Immature natural killer cell (primary cell): ENCODE measurements around the gene GPD1. TPM values are rescaled to one million over a fixed set of nuclear protein-coding genes. Genes with fewer than 3 reads are reported as not detected.

Source experiments
- DNase-seq, 3 donors: peaks; one replicate each; pipeline ENCODE4 v3.0.0; 2022; ENCODE audit warnings: mixed read lengths in 1 of 3
- H3K27ac Mint-ChIP-seq, 6 donors: one replicate each; pipeline ENCODE4 v1.8.0; 2020; ENCODE audit warnings: mixed read lengths in 6 of 6, mild to moderate bottlenecking in 5 of 6, inconsistent platforms in 4 of 6, moderate library complexity in 3 of 6
- H3K27me3 Mint-ChIP-seq, 3 donors: one replicate each; pipeline ENCODE4 v1.8.0; 2020 to 2021; ENCODE audit warnings: low read depth in 3 of 3, mild to moderate bottlenecking in 3 of 3, mixed read lengths in 3 of 3, moderate library complexity in 3 of 3, inconsistent platforms in 1 of 3
- H3K36me3 Mint-ChIP-seq, 3 donors: one replicate each; pipeline ENCODE4 v1.8.0; 2020; ENCODE audit warnings: mixed read lengths in 3 of 3, inconsistent platforms in 2 of 3, mild to moderate bottlenecking in 2 of 3
- H3K4me1 Mint-ChIP-seq, 2 donors: one replicate each; pipeline ENCODE4 v1.8.0; 2020; ENCODE audit warnings: inconsistent platforms in 2 of 2, mild to moderate bottlenecking in 2 of 2, mixed read lengths in 2 of 2, moderate library complexity in 1 of 2
- H3K4me3 Mint-ChIP-seq, 5 donors: one replicate each; pipeline ENCODE4 v1.8.0; 2020; ENCODE audit warnings: mild to moderate bottlenecking in 5 of 5, mixed read lengths in 5 of 5, inconsistent platforms in 3 of 5, moderate library complexity in 3 of 5
- H3K9me3 Mint-ChIP-seq, 6 donors: one replicate each; pipeline ENCODE4 v1.8.0; 2020; ENCODE audit warnings: mild to moderate bottlenecking in 6 of 6, mixed read lengths in 6 of 6, inconsistent platforms in 4 of 6, moderate library complexity in 3 of 6
- polyA plus RNA-seq, 3 donors: library from polyadenylated mRNA; unstranded; fragments of 300-500 nt; fragmentation: Illumina TruSeq; gene quantifications; one replicate each; pipeline ENCODE4 v1.2.3, GENCODE V29; 2021

GPD1 gene
- polyA plus RNA-seq, 3 donors from 2014 or later: 0.07 TPM; not detected in 2

DNA sequence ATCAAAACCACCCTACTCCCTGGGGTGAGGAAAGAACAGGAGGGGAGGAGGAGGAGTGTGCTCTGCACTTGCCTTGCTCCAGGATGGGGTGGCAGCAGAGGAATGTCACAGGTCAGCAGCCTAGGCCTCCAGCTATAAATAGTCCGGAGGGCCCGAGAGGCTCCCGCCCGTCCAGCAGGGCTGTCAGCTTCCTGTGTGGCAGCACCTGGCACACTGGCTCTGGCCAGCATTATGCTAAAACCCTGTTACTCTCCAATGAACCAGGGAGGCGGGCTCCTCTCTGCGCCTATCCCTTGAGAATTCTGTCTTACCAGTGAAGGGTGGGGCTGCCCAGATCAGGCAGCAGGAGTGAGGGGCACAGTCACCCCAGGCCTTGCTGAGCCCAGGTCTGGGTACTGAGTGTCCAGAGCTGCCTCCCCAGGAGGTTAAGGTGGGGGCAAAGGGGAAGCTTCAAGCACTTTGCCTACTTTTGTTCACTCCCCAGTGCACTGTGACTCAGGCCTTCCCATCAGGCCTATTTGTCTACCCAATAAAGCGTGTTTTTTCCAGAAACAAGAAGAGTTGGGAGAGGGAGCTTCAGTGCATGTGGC is 7.0 kb downstream of the GPD1 start:
- H3K4me1 Mint-ChIP-seq: peaks cover 25 to 33% of the 10 kb centered on the region in 2 donors
- peaks cover 0 to 3% (median 3%) of the 10 kb centered on the region in 3 donors for H3K36me3 Mint-ChIP-seq
- no peaks in the 10 kb centered on the region for H3K9me3 Mint-ChIP-seq
- H3K27ac Mint-ChIP-seq: peak overlapping the region in 5 of 6 donors; percentile 42 to 99 (median 97)
- H3K4me3 Mint-ChIP-seq: peak overlapping the region; percentile 95 to 99 (median 98)
- DNase-seq: no peak
- peaks cover 1 to 12% (median 3%) of the 10 kb centered on the region in 3 donors for H3K27me3 Mint-ChIP-seq

DNA sequence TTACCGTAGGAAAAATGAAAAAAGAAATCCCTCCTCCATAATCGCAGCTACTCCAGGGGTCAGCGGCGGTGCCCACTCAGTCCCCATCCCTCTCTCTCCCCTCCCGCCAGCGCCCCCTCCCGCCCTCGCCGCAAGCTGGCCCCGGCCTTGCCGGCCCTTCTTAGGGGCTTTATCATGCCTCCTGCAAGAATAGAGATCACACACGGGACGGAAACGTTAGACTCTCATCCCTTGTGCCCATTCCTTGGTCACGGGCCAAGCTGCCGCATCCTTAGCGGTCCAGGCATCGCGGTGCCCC is 7.5 kb downstream of the GPD1 start:
- peak overlapping the region; percentile 95 to 99 (median 98) for H3K4me3 Mint-ChIP-seq
- peak overlapping the region; percentile 97 to 99 (median 98) for H3K27ac Mint-ChIP-seq
- peaks cover 1 to 12% (median 3%) of the 10 kb centered on the region in 3 donors for H3K27me3 Mint-ChIP-seq
- peaks cover 28 to 38% of the 10 kb centered on the region in 2 donors for H3K4me1 Mint-ChIP-seq
- H3K36me3 Mint-ChIP-seq: peaks cover under 1 to 4% (median 3%) of the 10 kb centered on the region in 3 donors
- DNase-seq: no peak
- no peaks in the 10 kb centered on the region for H3K9me3 Mint-ChIP-seq

DNA sequence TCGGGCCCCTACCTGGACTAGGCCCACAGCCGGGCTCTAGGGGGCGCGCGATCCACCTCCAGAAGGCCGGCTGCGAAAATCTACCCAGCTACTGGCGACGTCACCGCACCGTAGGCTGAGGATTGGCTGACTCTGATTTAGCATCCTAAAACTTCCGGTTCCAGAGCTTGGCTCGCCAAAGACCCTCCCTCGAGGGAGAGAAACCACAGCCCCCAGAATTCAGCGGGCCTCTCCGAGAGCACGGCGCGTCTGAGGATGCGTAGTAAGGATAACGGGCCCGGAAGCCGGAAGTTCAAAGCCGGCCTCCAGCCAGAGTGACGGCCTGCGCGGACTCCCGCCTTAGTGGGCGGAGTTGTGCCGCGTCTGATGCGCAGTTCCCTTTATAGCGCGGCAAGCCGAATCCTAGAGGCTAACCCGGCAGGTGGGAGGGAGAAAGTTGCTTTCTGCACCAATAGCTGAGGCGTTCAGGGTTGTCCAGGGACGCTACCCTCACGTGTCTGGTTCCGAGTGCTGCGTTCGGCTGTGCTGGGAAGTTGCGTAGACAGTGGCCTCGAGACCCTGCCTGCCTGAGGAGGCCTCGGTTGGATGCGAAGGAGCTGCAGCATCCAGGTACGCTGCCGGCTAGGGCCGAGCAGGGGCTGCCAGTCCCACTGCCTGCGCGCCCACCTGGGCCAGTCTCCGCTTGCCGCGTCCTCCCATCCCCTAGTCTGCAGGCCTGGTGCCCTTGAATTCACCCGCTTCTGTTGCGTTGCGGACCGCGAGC is 8.1 kb downstream of the GPD1 start, which contains the start of gene COX14:
Gene COX14 (plus strand): TSS at position 544 of the 763 bp plus-strand sequence. CDS start 7,808 bp downstream, outside the sequence.
- Mint-ChIP-seq H3K4me3 (peak within 1 kb of the TSS; percentile 95 to 99 (median 98)), H3K27me3 (peaks cover 1 to 12% (median 3%) of the 10 kb centered on the region in 3 donors), H3K9me3 (no peaks in the 10 kb centered on the region), H3K36me3 (peaks cover 3 to 4% (median 3%) of the 10 kb centered on the region in 3 donors), H3K4me1 (peaks cover 33 to 43% of the 10 kb centered on the region in 2 donors), H3K27ac (peak within 1 kb of the TSS; percentile 97 to 99 (median 98))
- DNase-seq: peak; percentile 99 to 100 (median 99)

DNA sequence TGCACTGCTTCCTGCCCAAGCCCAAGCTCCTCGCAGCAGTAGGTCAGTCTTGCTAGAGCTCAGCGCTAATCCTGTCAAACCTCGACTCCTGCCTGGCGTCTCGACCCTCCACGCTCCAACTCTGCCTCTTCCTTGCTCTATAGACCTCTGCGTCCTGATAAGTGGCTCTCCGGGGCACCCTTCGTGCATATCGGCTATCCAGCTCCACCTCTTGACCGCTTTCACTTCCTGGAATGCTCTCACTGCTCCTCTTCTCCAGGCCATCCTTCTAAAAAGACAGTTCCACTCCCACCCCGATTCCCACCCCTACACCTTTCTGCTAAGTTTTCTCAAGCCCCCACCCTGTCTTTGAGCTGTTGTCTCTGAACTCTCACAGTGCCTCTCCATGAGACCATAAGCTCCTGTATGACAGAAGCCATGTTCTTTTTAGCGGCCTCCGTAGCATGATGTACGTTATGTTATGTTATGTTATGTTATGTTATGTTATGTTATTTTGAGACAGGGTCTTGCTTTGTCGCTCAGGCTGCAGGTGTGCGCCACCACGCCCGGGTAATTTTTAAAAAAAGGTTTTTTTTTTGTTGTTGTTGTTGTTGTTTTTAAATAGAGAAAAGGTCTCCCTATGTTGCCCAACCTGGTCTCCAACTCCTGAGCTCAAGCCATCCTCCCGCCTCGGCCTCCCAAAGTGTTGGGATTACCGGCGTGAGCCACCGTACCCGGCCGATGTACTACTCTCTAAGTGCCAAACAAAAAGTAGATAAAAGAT is 8.8 kb downstream of the GPD1 start:
- Mint-ChIP-seq H3K4me3 (peak overlapping the region; percentile 95 to 99 (median 98)), H3K36me3 (peaks cover 3 to 4% (median 3%) of the 10 kb centered on the region in 3 donors), H3K9me3 (no peaks in the 10 kb centered on the region), H3K27me3 (peaks cover 1 to 12% (median 3%) of the 10 kb centered on the region in 3 donors), H3K4me1 (peaks cover 35 to 49% of the 10 kb centered on the region in 2 donors), H3K27ac (peak overlapping the region; percentile 97 to 99 (median 98))
- DNase-seq: no peak

DNA sequence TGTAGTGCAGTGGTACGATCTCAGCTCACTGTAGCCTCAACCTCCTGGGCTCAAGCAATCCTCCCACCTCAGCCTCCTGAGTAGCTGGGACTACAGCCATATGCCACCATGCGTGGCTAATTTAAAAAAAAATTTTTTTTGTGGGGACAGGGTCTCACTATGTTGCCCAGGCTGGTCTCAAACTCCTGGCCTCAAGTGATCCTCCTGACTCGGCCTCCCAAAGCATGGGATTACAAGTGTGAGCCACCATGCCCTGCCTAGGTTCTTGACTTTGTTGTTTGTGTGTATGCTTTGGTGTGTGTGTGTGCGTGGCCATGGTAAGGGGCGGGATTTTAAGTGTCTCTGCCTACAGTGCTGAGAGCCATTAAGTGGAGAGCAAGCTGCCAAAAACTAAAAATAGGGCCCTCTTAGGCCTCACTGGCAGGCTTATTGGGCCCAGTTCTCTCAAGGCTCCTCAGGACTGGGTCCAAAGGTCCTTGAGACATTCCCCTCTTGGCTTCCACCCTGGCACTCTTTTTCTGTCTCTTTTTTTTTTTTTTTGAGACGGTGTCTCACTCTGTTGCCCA is 13.3 kb downstream of the GPD1 start:
- Mint-ChIP-seq H3K27me3 (peaks cover 0 to 6% (median 3%) of the 10 kb centered on the region in 3 donors), H3K27ac (no peak overlapping the region), H3K4me3 (no peak overlapping the region), H3K9me3 (no peaks in the 10 kb centered on the region), H3K4me1 (peaks cover 33 to 58% of the 10 kb centered on the region in 2 donors), H3K36me3 (peaks cover 7 to 10% (median 9%) of the 10 kb centered on the region in 3 donors)
- no peak for DNase-seq

DNA sequence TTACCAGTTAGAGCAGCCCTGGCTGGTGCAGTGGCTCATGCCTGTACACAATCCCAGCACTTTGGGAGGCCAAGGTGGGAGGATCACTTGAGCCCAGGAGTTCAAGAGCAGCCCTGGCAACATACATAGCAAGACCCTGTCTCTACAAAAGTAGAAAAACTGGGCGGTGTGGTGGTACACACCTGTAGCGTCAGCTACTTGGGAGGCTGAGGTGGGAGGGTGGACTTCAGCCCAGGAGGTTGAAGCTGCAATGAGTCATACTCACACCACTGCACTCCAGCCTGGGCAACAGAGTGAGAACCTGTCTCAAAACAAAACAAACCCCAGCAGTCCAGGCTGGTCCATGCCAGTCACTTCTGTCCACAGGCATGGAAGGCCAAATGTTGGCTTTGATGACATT is 15.6 kb downstream of the GPD1 start:
- Mint-ChIP-seq H3K4me3 (no peak overlapping the region), H3K36me3 (peaks cover 6 to 16% (median 15%) of the 10 kb centered on the region in 3 donors), H3K27me3 (no peaks in the 10 kb centered on the region), H3K4me1 (peaks cover 22 to 47% of the 10 kb centered on the region in 2 donors), H3K27ac (peak overlapping the region in 1 of 6 donors; percentile 31), H3K9me3 (no peaks in the 10 kb centered on the region)
- no peak for DNase-seq

DNA sequence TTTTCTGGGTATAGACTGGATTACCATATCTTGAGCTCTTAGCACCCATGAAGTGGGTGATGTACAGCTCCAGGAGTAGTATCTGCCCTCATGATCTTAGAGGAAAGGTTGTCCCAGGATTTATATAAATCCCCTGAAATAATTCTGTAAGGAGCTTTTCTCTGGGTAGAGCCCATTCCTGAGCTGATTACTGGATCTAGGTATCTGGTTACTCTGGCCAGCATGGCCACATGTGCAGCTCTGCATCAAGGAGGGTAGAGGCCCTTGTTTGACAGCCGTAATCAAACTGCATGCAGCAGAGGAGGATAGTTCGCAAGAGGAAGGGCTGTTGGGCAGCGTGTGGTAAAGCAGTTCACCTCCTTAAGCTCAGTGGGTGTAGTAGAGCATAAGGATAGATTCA is 16.7 kb downstream of the GPD1 start:
- Mint-ChIP-seq H3K9me3 (no peaks in the 10 kb centered on the region), H3K36me3 (peaks cover 4 to 17% (median 17%) of the 10 kb centered on the region in 3 donors), H3K4me1 (peaks cover 26 to 53% of the 10 kb centered on the region in 2 donors), H3K27ac (peak overlapping the region in 2 of 6 donors; percentile 17 to 73), H3K27me3 (peaks cover 0 to 1% (median 0%) of the 10 kb centered on the region in 3 donors), H3K4me3 (no peak overlapping the region)
- no peak for DNase-seq

DNA sequence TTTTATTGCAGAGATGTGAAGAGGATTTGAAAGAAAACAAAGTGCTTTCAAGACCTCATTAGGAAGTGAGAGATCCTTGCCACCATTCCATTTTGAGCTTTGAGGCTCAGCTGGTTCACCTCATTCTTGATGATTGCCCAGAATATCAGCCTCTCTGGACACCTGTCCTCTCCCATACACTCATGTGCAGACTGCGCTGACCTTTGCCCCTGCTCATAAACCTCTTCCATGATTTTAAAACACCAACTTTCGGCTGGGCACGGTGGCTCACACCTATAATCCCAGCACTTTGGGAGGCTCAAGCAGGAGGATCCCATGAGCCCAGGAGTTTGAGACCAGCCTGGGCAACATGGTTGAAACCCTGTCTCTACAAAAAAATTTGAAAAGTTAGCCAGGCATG is 17.1 kb downstream of the GPD1 start:
- H3K27ac Mint-ChIP-seq: peak overlapping the region in 1 of 6 donors; percentile 73
- H3K9me3 Mint-ChIP-seq: no peaks in the 10 kb centered on the region
- peaks cover 4 to 17% (median 14%) of the 10 kb centered on the region in 3 donors for H3K36me3 Mint-ChIP-seq
- H3K4me1 Mint-ChIP-seq: peaks cover 25 to 53% of the 10 kb centered on the region in 2 donors
- H3K4me3 Mint-ChIP-seq: no peak overlapping the region
- peaks cover 0 to 1% (median 0%) of the 10 kb centered on the region in 3 donors for H3K27me3 Mint-ChIP-seq
- DNase-seq: no peak

DNA sequence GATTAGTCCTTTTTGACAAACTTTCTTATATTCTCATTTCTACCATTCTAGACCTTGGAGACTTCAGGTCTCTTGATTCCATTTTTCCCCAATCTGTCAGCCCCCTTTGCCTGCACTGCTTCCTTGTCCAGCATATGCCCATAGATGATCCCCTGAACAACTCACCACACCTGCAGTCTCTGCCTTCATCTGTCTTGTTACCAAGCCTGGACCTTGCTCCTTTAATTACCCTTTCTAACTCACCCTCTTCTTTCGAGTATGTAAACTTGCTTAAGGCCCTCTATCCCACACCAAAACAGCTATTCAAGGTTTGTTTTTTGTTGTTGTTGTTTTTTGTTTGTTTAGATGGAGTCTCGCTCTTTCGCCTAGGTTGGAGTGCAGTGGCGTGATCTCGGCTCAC is 17.8 kb downstream of the GPD1 start:
- Mint-ChIP-seq H3K27me3 (peaks cover 0 to 1% (median 0%) of the 10 kb centered on the region in 3 donors), H3K9me3 (no peaks in the 10 kb centered on the region), H3K27ac (peak overlapping the region in 1 of 6 donors; percentile 51), H3K36me3 (peaks cover 4 to 14% (median 14%) of the 10 kb centered on the region in 3 donors), H3K4me3 (no peak overlapping the region), H3K4me1 (peaks cover 20 to 47% of the 10 kb centered on the region in 2 donors)
- no peak for DNase-seq

DNA sequence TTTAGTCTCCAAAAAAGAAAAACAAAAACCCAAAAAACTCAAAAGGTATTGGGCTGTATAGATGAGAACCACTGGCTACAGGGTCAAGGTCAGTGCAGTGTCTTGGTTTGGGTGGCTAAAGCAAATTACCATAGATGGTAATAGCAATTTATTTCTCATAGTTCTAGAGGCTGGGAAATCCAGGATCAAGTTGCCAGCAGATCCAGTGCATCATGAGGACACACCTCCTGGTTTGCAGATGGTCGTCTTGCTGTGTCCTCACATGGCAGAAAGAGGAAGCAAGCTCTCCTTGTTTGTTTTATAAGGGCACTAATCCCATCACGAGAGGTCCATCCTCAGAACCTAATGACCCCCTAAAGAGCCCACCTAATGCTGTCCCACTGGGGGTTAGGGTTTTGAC is 19.4 kb downstream of the GPD1 start:
- no peak for DNase-seq
- Mint-ChIP-seq H3K27me3 (peaks cover 0 to 1% (median 0%) of the 10 kb centered on the region in 3 donors), H3K9me3 (no peaks in the 10 kb centered on the region), H3K4me1 (peaks cover 19 to 44% of the 10 kb centered on the region in 2 donors), H3K36me3 (peaks cover 4 to 18% (median 14%) of the 10 kb centered on the region in 3 donors), H3K27ac (peak overlapping the region in 1 of 6 donors; percentile 48), H3K4me3 (no peak overlapping the region)

DNA sequence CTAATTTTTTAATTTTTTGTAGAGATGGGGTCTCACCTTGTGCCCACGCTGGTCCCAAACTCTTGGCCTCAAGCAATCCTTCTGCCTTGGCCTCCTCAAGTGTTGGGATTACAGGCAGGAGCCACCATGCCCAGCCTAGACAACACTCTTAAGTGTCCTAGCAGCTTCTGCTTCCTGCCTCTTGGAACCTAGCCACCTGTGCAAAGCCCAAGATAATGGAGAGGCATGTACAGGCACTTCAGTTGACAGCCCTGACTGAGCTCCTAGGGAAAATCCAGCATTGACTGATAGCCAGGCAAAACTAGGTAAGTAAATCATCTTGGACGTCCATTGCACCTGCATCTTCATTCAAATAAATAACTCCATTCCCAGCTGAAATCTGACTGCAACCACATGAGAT is 23.7 kb downstream of the GPD1 start:
- Mint-ChIP-seq H3K9me3 (no peaks in the 10 kb centered on the region), H3K36me3 (peaks cover 7 to 32% (median 8%) of the 10 kb centered on the region in 3 donors), H3K4me3 (no peak overlapping the region), H3K27me3 (peaks cover 0 to 2% (median 0%) of the 10 kb centered on the region in 3 donors), H3K4me1 (peaks cover 15 to 36% of the 10 kb centered on the region in 2 donors), H3K27ac (peak overlapping the region in 2 of 6 donors; percentile 9 to 57)
- no peak for DNase-seq

DNA sequence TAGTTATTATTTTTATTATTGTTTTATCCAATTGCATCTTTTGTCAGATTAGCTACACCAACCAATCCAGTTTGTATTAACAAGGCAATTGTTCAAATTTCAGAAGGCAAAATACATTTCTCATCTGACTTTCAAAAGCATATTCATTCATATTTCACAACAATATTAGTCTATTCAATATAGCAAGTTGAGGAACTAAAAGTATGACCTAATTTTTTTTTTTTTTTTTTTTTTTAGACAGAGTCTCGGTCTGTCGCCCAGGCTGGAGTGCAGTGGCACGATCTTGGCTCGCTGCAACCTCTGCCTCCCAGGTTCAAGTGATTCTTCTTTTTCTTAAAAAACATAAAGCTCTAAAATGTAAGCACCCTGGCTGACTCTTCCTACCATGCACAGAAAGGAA is 25.5 kb downstream of the GPD1 start:
- Mint-ChIP-seq H3K27ac (no peak overlapping the region), H3K27me3 (peaks cover 0 to 4% (median 1%) of the 10 kb centered on the region in 3 donors)

DNA sequence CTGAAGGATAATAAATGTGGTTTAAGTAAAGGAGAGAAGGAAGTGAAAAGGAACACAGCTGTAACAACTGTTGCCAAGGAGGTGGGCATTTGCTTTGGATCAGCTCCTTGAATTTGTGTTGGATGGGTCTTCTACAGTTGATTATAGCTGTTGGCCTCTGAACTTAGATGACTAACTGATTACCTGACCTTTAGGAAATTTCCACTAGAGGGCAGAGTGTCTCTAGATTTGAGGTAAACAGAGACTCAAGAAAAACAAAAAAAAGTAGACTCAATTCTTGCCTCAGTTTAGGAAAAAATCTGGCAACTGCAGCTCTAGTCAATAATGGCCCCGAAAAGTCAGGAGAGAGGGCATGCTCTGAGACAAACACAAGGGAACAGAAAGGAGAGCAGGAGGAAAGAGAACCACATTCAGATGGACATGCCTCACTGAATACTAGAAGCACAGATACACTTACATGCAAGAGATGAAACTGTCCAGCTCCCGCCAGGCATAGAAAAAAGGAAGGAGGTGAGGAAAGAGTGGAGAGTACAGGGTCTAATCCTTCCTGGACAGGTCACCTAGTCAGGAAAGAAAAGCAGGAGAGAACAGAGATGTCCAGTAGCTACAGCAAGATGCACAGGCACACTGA is 28.8 kb downstream of the GPD1 start:
- Mint-ChIP-seq H3K4me3 (no peak overlapping the region), H3K4me1 (peaks cover 6 to 14% of the 10 kb centered on the region in 2 donors), H3K9me3 (no peaks in the 10 kb centered on the region), H3K36me3 (peaks cover 10 to 36% (median 12%) of the 10 kb centered on the region in 3 donors), H3K27ac (peak overlapping the region; percentile 6 to 86 (median 76)), H3K27me3 (peaks cover 0 to 3% (median 1%) of the 10 kb centered on the region in 3 donors)
- peak; percentile 26 to 50 (median 33) for DNase-seq

More for the DNA sequence above, 25.5 kb downstream of the GPD1 start:
- no peaks in the 10 kb centered on the region for H3K9me3 Mint-ChIP-seq
- peaks cover 17 to 33% of the 10 kb centered on the region in 2 donors for H3K4me1 Mint-ChIP-seq
- peaks cover 6 to 30% (median 7%) of the 10 kb centered on the region in 3 donors for H3K36me3 Mint-ChIP-seq
- no peak overlapping the region for H3K4me3 Mint-ChIP-seq
- no peak for DNase-seq
